Measurements from ENCODE around the gene FANCC.

FANCC gene

DNA sequence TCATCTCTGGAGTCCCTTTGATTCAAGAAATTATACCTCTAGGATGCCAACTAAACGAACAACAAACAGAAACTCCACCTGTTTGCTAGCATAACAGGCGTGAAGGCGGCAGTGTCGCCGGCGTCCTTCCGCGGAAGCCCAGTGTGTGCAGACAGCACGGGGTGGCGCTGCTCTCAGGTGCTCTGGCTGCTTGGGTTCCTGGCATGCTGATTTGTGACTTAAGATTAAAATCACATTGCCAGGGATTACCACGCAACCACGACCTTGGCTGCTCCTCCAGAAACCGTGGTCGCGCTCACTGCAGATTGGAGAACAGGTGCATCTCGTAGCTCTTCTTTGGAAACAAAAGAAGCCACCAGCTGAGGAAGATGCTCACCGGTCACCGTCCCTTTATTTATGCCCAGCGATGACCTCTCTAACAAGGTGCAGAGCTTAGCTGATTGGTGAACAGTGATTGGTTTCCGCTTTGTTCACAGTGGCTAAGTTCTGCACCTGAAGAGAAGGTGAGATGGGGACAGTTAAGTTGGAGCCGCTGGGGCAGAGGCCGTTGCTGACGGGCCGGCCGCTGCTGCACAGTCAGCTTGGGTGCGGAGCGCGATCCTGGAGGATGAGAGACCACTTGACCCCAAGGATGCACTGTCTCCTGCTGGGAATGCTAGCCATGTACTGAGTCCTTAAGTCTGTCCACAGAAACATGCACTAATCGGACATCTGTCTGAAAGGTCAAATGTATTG, 232.3 kb downstream of the FANCC start:
- Histone ChIP-seq H3K9me3 (ENCODE audit: control insufficient read depth in 1 of 2, low read length in 2 of 2) (no peaks in the 10 kb centered on the region), H3K4me3 (ENCODE audit: low read depth in 1 of 2, low read length in 2 of 2) (no peak overlapping the region), H3K9ac (ENCODE audit: low read depth in 1 of 2, low read length in 2 of 2) (no peak overlapping the region), H3K27me3 (ENCODE audit: control insufficient read depth in 1 of 2, insufficient read depth in 2 of 2, low read length in 2 of 2) (no peaks in the 10 kb centered on the region), H3K27ac (ENCODE audit: low read depth, low read length) (no peak overlapping the region), H3K36me3 (ENCODE audit: control insufficient read depth in 1 of 2, insufficient read depth in 2 of 2, low read length in 2 of 2) (peaks cover 33 to 66% of the 10 kb centered on the region in 2 donors), H3K4me1 (ENCODE audit: control insufficient read depth in 1 of 2, insufficient read depth in 2 of 2, low read length in 2 of 2) (peaks cover 12 to 21% of the 10 kb centered on the region in 2 donors)

DNA sequence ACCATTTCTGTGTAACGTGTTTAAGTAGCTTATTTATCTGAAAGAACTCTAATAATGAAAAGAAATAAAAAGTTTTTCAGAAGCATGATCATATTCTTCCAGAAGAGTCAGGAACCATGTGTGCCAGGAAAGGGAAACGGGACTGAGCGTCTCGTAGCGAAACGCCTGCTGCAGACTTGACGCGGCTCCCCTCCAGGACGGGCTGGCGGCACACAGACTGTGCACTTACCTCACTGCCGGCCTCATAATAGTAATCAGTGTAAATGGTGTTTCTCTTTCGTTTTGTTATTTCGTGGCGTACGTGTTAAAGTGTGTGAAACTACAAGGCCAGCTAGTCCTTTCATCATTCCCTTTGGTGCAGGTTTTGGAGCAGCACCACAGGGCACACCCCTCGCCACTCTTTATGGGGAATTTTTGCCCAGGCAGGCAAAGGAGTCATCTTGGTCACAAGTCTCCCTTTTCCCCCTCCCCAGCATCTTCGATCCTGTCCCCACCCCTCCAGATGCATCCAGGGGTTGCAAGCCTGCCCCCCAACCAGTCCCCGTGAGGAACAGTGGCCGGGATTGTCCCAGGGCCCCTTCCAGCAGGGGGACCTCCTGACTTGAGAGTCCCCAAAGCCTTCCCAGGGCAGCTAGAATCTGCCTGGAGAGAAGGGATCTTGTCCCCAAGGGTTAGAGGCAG, 233.1 kb downstream of the FANCC start:
- H3K36me3 ChIP-seq (ENCODE audit: control insufficient read depth in 1 of 2, insufficient read depth in 2 of 2, low read length in 2 of 2): peaks cover 33 to 66% of the 10 kb centered on the region in 2 donors
- no peaks in the 10 kb centered on the region for H3K9me3 ChIP-seq (ENCODE audit: control insufficient read depth in 1 of 2, low read length in 2 of 2)
- no peaks in the 10 kb centered on the region for H3K27me3 ChIP-seq (ENCODE audit: control insufficient read depth in 1 of 2, insufficient read depth in 2 of 2, low read length in 2 of 2)
- no peak overlapping the region for H3K9ac ChIP-seq (ENCODE audit: low read depth in 1 of 2, low read length in 2 of 2)
- peaks cover 12 to 21% of the 10 kb centered on the region in 2 donors for H3K4me1 ChIP-seq (ENCODE audit: control insufficient read depth in 1 of 2, insufficient read depth in 2 of 2, low read length in 2 of 2)
- no peak overlapping the region for H3K4me3 ChIP-seq (ENCODE audit: low read depth in 1 of 2, low read length in 2 of 2)
- no peak overlapping the region for H3K27ac ChIP-seq (ENCODE audit: low read depth, low read length)

- Histone ChIP-seq H3K9ac (ENCODE audit: low read depth in 1 of 2, low read length in 2 of 2) (peak overlapping the region in 1 of 2 donors; percentile 18), H3K36me3 (ENCODE audit: control insufficient read depth in 1 of 2, insufficient read depth in 2 of 2, low read length in 2 of 2) (peaks cover 33 to 66% of the 10 kb centered on the region in 2 donors), H3K27me3 (ENCODE audit: control insufficient read depth in 1 of 2, insufficient read depth in 2 of 2, low read length in 2 of 2) (no peaks in the 10 kb centered on the region), H3K27ac (ENCODE audit: low read depth, low read length) (no peak overlapping the region), H3K9me3 (ENCODE audit: control insufficient read depth in 1 of 2, low read length in 2 of 2) (no peaks in the 10 kb centered on the region), H3K4me1 (ENCODE audit: control insufficient read depth in 1 of 2, insufficient read depth in 2 of 2, low read length in 2 of 2) (peaks cover 21 to 33% of the 10 kb centered on the region in 2 donors), H3K4me3 (ENCODE audit: low read depth in 1 of 2, low read length in 2 of 2) (no peak overlapping the region)
Observed at GRCh38 chr9:95083086-95083768, 234.3 kb downstream of the FANCC start.

- Histone ChIP-seq H3K9me3 (ENCODE audit: control insufficient read depth in 1 of 2, low read length in 2 of 2) (no peaks in the 10 kb centered on the region), H3K4me3 (ENCODE audit: low read depth in 1 of 2, low read length in 2 of 2) (no peak overlapping the region), H3K9ac (ENCODE audit: low read depth in 1 of 2, low read length in 2 of 2) (no peak overlapping the region), H3K36me3 (ENCODE audit: control insufficient read depth in 1 of 2, insufficient read depth in 2 of 2, low read length in 2 of 2) (peaks cover 31 to 62% of the 10 kb centered on the region in 2 donors), H3K4me1 (ENCODE audit: control insufficient read depth in 1 of 2, insufficient read depth in 2 of 2, low read length in 2 of 2) (peaks cover 25 to 37% of the 10 kb centered on the region in 2 donors), H3K27me3 (ENCODE audit: control insufficient read depth in 1 of 2, insufficient read depth in 2 of 2, low read length in 2 of 2) (no peaks in the 10 kb centered on the region), H3K27ac (ENCODE audit: low read depth, low read length) (no peak overlapping the region)
Observed at GRCh38 chr9:95082401-95083084, 235.0 kb downstream of the FANCC start.

- no peak overlapping the region for H3K27ac ChIP-seq (ENCODE audit: low read depth, low read length)
- H3K36me3 ChIP-seq (ENCODE audit: control insufficient read depth in 1 of 2, insufficient read depth in 2 of 2, low read length in 2 of 2): peaks cover 31 to 62% of the 10 kb centered on the region in 2 donors
- H3K9ac ChIP-seq (ENCODE audit: low read depth in 1 of 2, low read length in 2 of 2): no peak overlapping the region
- H3K9me3 ChIP-seq (ENCODE audit: control insufficient read depth in 1 of 2, low read length in 2 of 2): no peaks in the 10 kb centered on the region
- no peaks in the 10 kb centered on the region for H3K27me3 ChIP-seq (ENCODE audit: control insufficient read depth in 1 of 2, insufficient read depth in 2 of 2, low read length in 2 of 2)
- H3K4me1 ChIP-seq (ENCODE audit: control insufficient read depth in 1 of 2, insufficient read depth in 2 of 2, low read length in 2 of 2): peaks cover 30 to 43% of the 10 kb centered on the region in 2 donors
- H3K4me3 ChIP-seq (ENCODE audit: low read depth in 1 of 2, low read length in 2 of 2): no peak overlapping the region
Observed at GRCh38 chr9:95081998-95082397, 235.5 kb downstream of the FANCC start.

GRCh38 chr9:95080961-95081647, 236.4 kb downstream of the FANCC start:
- H3K27me3 ChIP-seq (ENCODE audit: control insufficient read depth in 1 of 2, insufficient read depth in 2 of 2, low read length in 2 of 2): no peaks in the 10 kb centered on the region
- peaks cover 25 to 54% of the 10 kb centered on the region in 2 donors for H3K36me3 ChIP-seq (ENCODE audit: control insufficient read depth in 1 of 2, insufficient read depth in 2 of 2, low read length in 2 of 2)
- no peak overlapping the region for H3K4me3 ChIP-seq (ENCODE audit: low read depth in 1 of 2, low read length in 2 of 2)
- no peaks in the 10 kb centered on the region for H3K9me3 ChIP-seq (ENCODE audit: control insufficient read depth in 1 of 2, low read length in 2 of 2)
- peaks cover 38 to 52% of the 10 kb centered on the region in 2 donors for H3K4me1 ChIP-seq (ENCODE audit: control insufficient read depth in 1 of 2, insufficient read depth in 2 of 2, low read length in 2 of 2)
- no peak overlapping the region for H3K27ac ChIP-seq (ENCODE audit: low read depth, low read length)
- H3K9ac ChIP-seq (ENCODE audit: low read depth in 1 of 2, low read length in 2 of 2): no peak overlapping the region

DNA sequence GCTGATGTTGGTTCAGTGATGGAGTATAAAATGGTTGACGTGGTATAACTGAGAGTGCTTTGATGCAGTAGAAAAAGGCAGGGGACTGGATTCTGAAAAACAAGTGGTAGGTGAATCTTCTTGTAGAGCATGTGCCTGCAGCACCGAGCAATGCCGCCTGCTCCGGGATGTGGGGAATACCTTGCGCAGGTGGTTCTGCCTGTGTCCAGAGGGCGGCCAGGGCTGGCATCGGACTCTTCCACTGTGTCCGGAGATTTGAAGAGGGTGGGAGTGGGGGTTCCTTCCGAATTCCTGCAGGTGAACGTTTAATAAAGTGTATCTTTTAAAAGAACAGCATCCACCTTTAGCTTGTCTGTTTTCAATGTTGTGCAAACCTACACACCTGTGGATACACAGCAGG, 238.0 kb downstream of the FANCC start:
- Histone ChIP-seq H3K36me3 (ENCODE audit: control insufficient read depth in 1 of 2, insufficient read depth in 2 of 2, low read length in 2 of 2) (peaks cover 23 to 42% of the 10 kb centered on the region in 2 donors), H3K4me3 (ENCODE audit: low read depth in 1 of 2, low read length in 2 of 2) (no peak overlapping the region), H3K9me3 (ENCODE audit: control insufficient read depth in 1 of 2, low read length in 2 of 2) (no peaks in the 10 kb centered on the region), H3K27me3 (ENCODE audit: control insufficient read depth in 1 of 2, insufficient read depth in 2 of 2, low read length in 2 of 2) (no peaks in the 10 kb centered on the region), H3K27ac (ENCODE audit: low read depth, low read length) (no peak overlapping the region), H3K9ac (ENCODE audit: low read depth in 1 of 2, low read length in 2 of 2) (no peak overlapping the region), H3K4me1 (ENCODE audit: control insufficient read depth in 1 of 2, insufficient read depth in 2 of 2, low read length in 2 of 2) (peaks cover 54 to 61% of the 10 kb centered on the region in 2 donors)

GRCh38 chr9:95078939-95079338, 238.6 kb downstream of the FANCC start:
- peak overlapping the region in 1 of 2 donors; percentile 26 for H3K9ac ChIP-seq (ENCODE audit: low read depth in 1 of 2, low read length in 2 of 2)
- no peaks in the 10 kb centered on the region for H3K27me3 ChIP-seq (ENCODE audit: control insufficient read depth in 1 of 2, insufficient read depth in 2 of 2, low read length in 2 of 2)
- H3K36me3 ChIP-seq (ENCODE audit: control insufficient read depth in 1 of 2, insufficient read depth in 2 of 2, low read length in 2 of 2): peaks cover 23 to 38% of the 10 kb centered on the region in 2 donors
- H3K4me1 ChIP-seq (ENCODE audit: control insufficient read depth in 1 of 2, insufficient read depth in 2 of 2, low read length in 2 of 2): peaks cover 59 to 67% of the 10 kb centered on the region in 2 donors
- no peaks in the 10 kb centered on the region for H3K9me3 ChIP-seq (ENCODE audit: control insufficient read depth in 1 of 2, low read length in 2 of 2)
- no peak overlapping the region for H3K4me3 ChIP-seq (ENCODE audit: low read depth in 1 of 2, low read length in 2 of 2)
- no peak overlapping the region for H3K27ac ChIP-seq (ENCODE audit: low read depth, low read length)

DNA sequence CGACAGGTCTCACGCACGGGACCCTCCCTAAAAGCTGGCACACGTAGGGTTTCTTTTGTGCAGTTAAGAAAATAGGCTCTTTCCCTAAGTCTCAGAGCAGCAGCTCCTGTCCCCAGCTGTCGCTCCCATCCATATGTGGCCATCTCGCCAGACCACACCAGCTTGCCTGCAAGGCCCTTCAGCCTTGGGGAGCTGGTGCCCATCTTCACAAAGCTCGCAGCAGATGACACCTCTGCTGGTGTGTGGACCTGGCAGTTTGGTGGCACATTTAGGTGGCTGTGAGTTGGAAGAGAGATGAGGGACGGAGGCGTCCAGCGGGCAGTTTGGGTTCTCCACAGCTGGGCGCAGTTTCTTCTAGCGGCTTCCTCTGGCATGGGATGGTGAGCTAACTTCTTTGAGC, 239.0 kb downstream of the FANCC start:
- H3K27me3 ChIP-seq (ENCODE audit: control insufficient read depth in 1 of 2, insufficient read depth in 2 of 2, low read length in 2 of 2): no peaks in the 10 kb centered on the region
- no peak overlapping the region for H3K27ac ChIP-seq (ENCODE audit: low read depth, low read length)
- H3K36me3 ChIP-seq (ENCODE audit: control insufficient read depth in 1 of 2, insufficient read depth in 2 of 2, low read length in 2 of 2): peaks cover 20 to 35% of the 10 kb centered on the region in 2 donors
- H3K4me3 ChIP-seq (ENCODE audit: low read depth in 1 of 2, low read length in 2 of 2): no peak overlapping the region
- H3K9me3 ChIP-seq (ENCODE audit: control insufficient read depth in 1 of 2, low read length in 2 of 2): no peaks in the 10 kb centered on the region
- H3K9ac ChIP-seq (ENCODE audit: low read depth in 1 of 2, low read length in 2 of 2): peak overlapping the region in 1 of 2 donors; percentile 26
- H3K4me1 ChIP-seq (ENCODE audit: control insufficient read depth in 1 of 2, insufficient read depth in 2 of 2, low read length in 2 of 2): peaks cover 62 to 66% of the 10 kb centered on the region in 2 donors

All from duodenal mucosa (tissue), 2 donors.